Measurements from ENCODE around the gene LTBP1.

GRCh38 chr2:33139949-33140348, 193.2 kb downstream of the LTBP1 start:
- TF ChIP-seq CTCF (IDR thresholded peaks at IDR 0.05; ENCODE audit: insufficient read depth, low read depth, low read length) (no peak), EZH2 (IDR thresholded peaks at IDR 0.05; ENCODE audit: insufficient read depth, low read length) (no peak)

Data from astrocyte (in vitro differentiated cells and primary cell).